ENCODE results near the gene CDH8. TPM values are rescaled to one million over a fixed set of nuclear protein-coding genes. Genes with fewer than 3 reads are reported as not detected.

The CDH8 gene
- total RNA-seq, 1 experiment from 2014 or later, result 2.5 TPM

DNA sequence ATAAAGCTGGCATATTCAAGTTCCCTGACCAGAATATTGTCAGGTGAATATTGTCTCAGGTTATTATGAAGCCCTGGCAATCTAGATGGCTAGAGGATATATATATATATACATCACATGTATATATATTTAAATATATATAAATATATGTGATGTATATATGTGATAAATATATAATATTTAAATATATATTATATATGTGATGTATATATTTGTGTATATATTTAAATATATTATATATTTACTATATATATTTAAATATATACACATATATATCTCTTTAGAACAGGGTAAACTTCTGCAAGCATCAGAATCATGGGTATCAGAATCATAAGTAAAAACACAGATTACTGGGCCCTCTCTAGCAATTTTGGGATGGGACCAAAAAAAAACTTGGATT is 112.6 kb downstream of the CDH8 start:
- Histone ChIP-seq H4K20me1 (ENCODE audit: insufficient read depth) (no peaks in the 10 kb centered on the region), H3K4me1 (ENCODE audit: control insufficient read depth in 1 of 2, insufficient read depth in 2 of 2, low read length in 2 of 2) (no peaks in the 10 kb centered on the region), H3K9me3 (ENCODE audit: control insufficient read depth in 1 of 2, insufficient read depth in 1 of 2, low read depth in 1 of 2, low read length in 2 of 2) (peaks cover 0 to 8% of the 10 kb centered on the region in 2 experiments; a peak in 2 of 4 replicates), H3K79me2 (ENCODE audit: insufficient read depth, low read length) (no peaks in the 10 kb centered on the region), H3K36me3 (ENCODE audit: control insufficient read depth in 1 of 2, insufficient read depth in 2 of 2, low read length in 2 of 2) (no peaks in the 10 kb centered on the region), H3K9ac (ENCODE audit: low read length) (no peak overlapping the region), H2AFZ (ENCODE audit: low read depth, low read length, poor library complexity, severe bottlenecking) (no peak overlapping the region), H3K9me2 (ENCODE audit: insufficient read depth) (no peaks in the 10 kb centered on the region), H3K4me2 (ENCODE audit: low read length) (no peak overlapping the region), H3K27ac (ENCODE audit: low read depth, low read length) (no peak overlapping the region), H3K27me3 (ENCODE audit: insufficient read depth, low read length) (no peaks in the 10 kb centered on the region), H3K4me3 (replicated peaks in 1 of 2; ENCODE audit: low read depth in 1 of 2, low read length in 2 of 2) (no peak overlapping the region)
- ChIA-PET RAD21 (ENCODE audit: low non-redundant PET in 1 of 2, low total read pairs in 2 of 2, uncharacterized antibody in 2 of 2, unreplicated experiment in 2 of 2) (no interaction called here), CTCF (no interaction called here), POLR2A (no interaction called here)
- ATAC-seq (no peak), DNase-seq (ENCODE audit: low read depth, low spot score) (no peak)
- TF ChIP-seq FOSL1 (IDR thresholded peaks at IDR 0.05; ENCODE audit: low read depth) (no peak), POLR2A (IDR thresholded peaks at IDR 0.05; ENCODE audit: borderline replicate concordance, extremely low read depth, insufficient read depth, insufficient read length) (no peak), ELF1 (IDR thresholded peaks at IDR 0.05; ENCODE audit: borderline replicate concordance, low read depth) (no peak), SIN3A (IDR thresholded peaks at IDR 0.05; ENCODE audit: low read depth) (no peak), CBX3 (IDR thresholded peaks at IDR 0.05; ENCODE audit: low read depth) (no peak)
- no TSS peak for BruUV-seq (replicated peaks)
- intact Hi-C loops (cut with micrococcal nuclease), result no loop called here

DNA sequence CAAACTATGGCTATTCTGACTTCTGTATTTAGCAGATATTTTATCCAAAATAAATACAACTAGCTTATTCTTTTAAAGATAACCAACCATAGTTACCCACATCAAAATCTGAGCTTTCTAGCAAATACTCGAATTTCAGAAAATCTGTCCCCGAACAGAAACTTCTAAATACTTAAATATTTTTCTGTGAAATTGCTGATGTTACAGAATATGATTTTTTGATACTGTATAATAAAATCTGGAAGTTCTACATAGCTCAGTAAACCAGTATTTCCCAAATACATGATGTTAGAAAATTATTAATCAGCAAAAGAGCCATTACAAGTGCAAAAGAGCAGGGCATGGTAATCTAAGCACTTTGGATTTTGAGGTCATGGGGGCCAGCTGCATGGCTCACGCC is 114.9 kb downstream of the CDH8 start:
- Histone ChIP-seq H3K27ac (ENCODE audit: low read depth, low read length) (no peak overlapping the region), H3K4me3 (replicated peaks in 1 of 2; ENCODE audit: low read depth in 1 of 2, low read length in 2 of 2) (no peak overlapping the region), H2AFZ (ENCODE audit: low read depth, low read length, poor library complexity, severe bottlenecking) (no peak overlapping the region), H4K20me1 (ENCODE audit: insufficient read depth) (no peaks in the 10 kb centered on the region), H3K27me3 (ENCODE audit: insufficient read depth, low read length) (no peaks in the 10 kb centered on the region), H3K9ac (ENCODE audit: low read length) (no peak overlapping the region), H3K9me3 (ENCODE audit: control insufficient read depth in 1 of 2, insufficient read depth in 1 of 2, low read depth in 1 of 2, low read length in 2 of 2) (peaks cover 4 to 5% of the 10 kb centered on the region in 2 experiments; a peak in 2 of 4 replicates), H3K4me2 (ENCODE audit: low read length) (no peak overlapping the region), H3K36me3 (ENCODE audit: control insufficient read depth in 1 of 2, insufficient read depth in 2 of 2, low read length in 2 of 2) (no peaks in the 10 kb centered on the region), H3K9me2 (ENCODE audit: insufficient read depth) (no peaks in the 10 kb centered on the region), H3K79me2 (ENCODE audit: insufficient read depth, low read length) (no peaks in the 10 kb centered on the region), H3K4me1 (ENCODE audit: control insufficient read depth in 1 of 2, insufficient read depth in 2 of 2, low read length in 2 of 2) (no peaks in the 10 kb centered on the region)
- RAD21 ChIA-PET (ENCODE audit: low non-redundant PET in 1 of 2, low total read pairs in 2 of 2, uncharacterized antibody in 2 of 2, unreplicated experiment in 2 of 2), result no interaction called here
- DNase-seq (ENCODE audit: low read depth, low spot score), result no peak
- no peak for ATAC-seq
- TF ChIP-seq ZNF274 (IDR thresholded peaks at IDR 0.05; ENCODE audit: low read depth, low read length) (no peak), RAD21 (IDR thresholded peaks at IDR 0.05; ENCODE audit: low read depth) (no peak), JUND (IDR thresholded peaks at IDR 0.05) (no peak), TCF7L2 (IDR thresholded peaks at IDR 0.05; ENCODE audit: borderline replicate concordance, extremely low read depth, insufficient read depth, insufficient read length) (no peak), ZFX (IDR thresholded peaks at IDR 0.05) (no peak), POLR2AphosphoS5 (IDR thresholded peaks at IDR 0.05; ENCODE audit: low read depth, low read length) (no peak), FOSL1 (IDR thresholded peaks at IDR 0.05; ENCODE audit: low read depth) (no peak), EGR1 (IDR thresholded peaks at IDR 0.05; ENCODE audit: low read depth) (no peak), CBX3 (IDR thresholded peaks at IDR 0.05; ENCODE audit: low read depth) (no peak), SIN3A (IDR thresholded peaks at IDR 0.05; ENCODE audit: low read depth) (no peak)
- TF ChIP-seq, protein P1, sequence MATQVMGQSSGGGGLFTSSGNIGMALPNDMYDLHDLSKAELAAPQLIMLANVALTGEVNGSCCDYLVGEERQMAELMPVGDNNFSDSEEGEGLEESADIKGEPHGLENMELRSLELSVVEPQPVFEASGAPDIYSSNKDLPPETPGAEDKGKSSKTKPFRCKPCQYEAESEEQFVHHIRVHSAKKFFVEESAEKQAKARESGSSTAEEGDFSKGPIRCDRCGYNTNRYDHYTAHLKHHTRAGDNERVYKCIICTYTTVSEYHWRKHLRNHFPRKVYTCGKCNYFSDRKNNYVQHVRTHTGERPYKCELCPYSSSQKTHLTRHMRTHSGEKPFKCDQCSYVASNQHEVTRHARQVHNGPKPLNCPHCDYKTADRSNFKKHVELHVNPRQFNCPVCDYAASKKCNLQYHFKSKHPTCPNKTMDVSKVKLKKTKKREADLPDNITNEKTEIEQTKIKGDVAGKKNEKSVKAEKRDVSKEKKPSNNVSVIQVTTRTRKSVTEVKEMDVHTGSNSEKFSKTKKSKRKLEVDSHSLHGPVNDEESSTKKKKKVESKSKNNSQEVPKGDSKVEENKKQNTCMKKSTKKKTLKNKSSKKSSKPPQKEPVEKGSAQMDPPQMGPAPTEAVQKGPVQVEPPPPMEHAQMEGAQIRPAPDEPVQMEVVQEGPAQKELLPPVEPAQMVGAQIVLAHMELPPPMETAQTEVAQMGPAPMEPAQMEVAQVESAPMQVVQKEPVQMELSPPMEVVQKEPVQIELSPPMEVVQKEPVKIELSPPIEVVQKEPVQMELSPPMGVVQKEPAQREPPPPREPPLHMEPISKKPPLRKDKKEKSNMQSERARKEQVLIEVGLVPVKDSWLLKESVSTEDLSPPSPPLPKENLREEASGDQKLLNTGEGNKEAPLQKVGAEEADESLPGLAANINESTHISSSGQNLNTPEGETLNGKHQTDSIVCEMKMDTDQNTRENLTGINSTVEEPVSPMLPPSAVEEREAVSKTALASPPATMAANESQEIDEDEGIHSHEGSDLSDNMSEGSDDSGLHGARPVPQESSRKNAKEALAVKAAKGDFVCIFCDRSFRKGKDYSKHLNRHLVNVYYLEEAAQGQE (IDR thresholded peaks at IDR 0.05; ENCODE audit: low read depth), result no peak
- TF ChIP-seq, protein P2, sequence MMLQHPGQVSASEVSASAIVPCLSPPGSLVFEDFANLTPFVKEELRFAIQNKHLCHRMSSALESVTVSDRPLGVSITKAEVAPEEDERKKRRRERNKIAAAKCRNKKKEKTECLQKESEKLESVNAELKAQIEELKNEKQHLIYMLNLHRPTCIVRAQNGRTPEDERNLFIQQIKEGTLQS (IDR thresholded peaks at IDR 0.05), result no peak
- TF ChIP-seq, protein P3, sequence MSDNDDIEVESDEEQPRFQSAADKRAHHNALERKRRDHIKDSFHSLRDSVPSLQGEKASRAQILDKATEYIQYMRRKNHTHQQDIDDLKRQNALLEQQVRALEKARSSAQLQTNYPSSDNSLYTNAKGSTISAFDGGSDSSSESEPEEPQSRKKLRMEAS (IDR thresholded peaks at IDR 0.05), result no peak
- CTCF ChIA-PET, result no interaction called here
- intact Hi-C loops (cut with micrococcal nuclease), result no loop called here
- POLR2A ChIA-PET, result no interaction called here
- no TSS peak for BruUV-seq (replicated peaks)
